HG03457 (cell line): ENCODE data around the gene PARVB.

ENCODE experiments used
- ATAC-seq: cut with Tn5 transposase; IDR thresholded peaks from one replicate; pipeline ENCODE4 v1.9.1; 2021; ENCODE audit warnings: moderate number of reproducible peaks; ENCODE audit not compliant: unreplicated experiment

PARVB gene

GRCh38 chr22:44192816-44193534 lies 168.9 kb downstream of the PARVB start:
- ATAC-seq = no peak

GRCh38 chr22:44193535-44193891 lies 169.4 kb downstream of the PARVB start:
- no peak for ATAC-seq

GRCh38 chr22:44194569-44194968 lies 170.5 kb downstream of the PARVB start:
- ATAC-seq = no peak

GRCh38 chr22:44195189-44195871 lies 171.2 kb downstream of the PARVB start:
- ATAC-seq = no peak

- ATAC-seq = no peak
These were observed 172.1 kb downstream of the PARVB start for GRCh38 chr22:44196241-44196640.

GRCh38 chr22:44196731-44197131 lies 172.6 kb downstream of the PARVB start:
- no peak for ATAC-seq

GRCh38 chr22:44197271-44197670 lies 173.2 kb downstream of the PARVB start:
- no peak for ATAC-seq

GRCh38 chr22:44199164-44199563 lies 175.1 kb downstream of the PARVB start:
- ATAC-seq = no peak

- ATAC-seq = no peak
These were observed 175.8 kb downstream of the PARVB start for GRCh38 chr22:44199866-44200265.

GRCh38 chr22:44200451-44200850 lies 176.3 kb downstream of the PARVB start:
- ATAC-seq = no peak

GRCh38 chr22:44200855-44201550 lies 176.9 kb downstream of the PARVB start:
- no peak for ATAC-seq

GRCh38 chr22:44201665-44202064 lies 177.6 kb downstream of the PARVB start:
- ATAC-seq = no peak

GRCh38 chr22:44202261-44202789 lies 178.2 kb downstream of the PARVB start:
- ATAC-seq = no peak

GRCh38 chr22:44203203-44203602 lies 179.1 kb downstream of the PARVB start:
- ATAC-seq = no peak

GRCh38 chr22:44204739-44205515 lies 180.8 kb downstream of the PARVB start:
- ATAC-seq = no peak

- ATAC-seq = no peak
These were observed 181.6 kb downstream of the PARVB start for GRCh38 chr22:44205516-44206329.

GRCh38 chr22:44206330-44206645 lies 182.2 kb downstream of the PARVB start:
- ATAC-seq = no peak

GRCh38 chr22:44206696-44207095 lies 182.6 kb downstream of the PARVB start:
- ATAC-seq = no peak

GRCh38 chr22:44207173-44207980 lies 183.3 kb downstream of the PARVB start:
- no peak for ATAC-seq

- ATAC-seq = no peak
These were observed 183.8 kb downstream of the PARVB start for GRCh38 chr22:44207981-44208317.
